Activated gamma-delta T cell treated with Interleukin-2 at 50 U/mL for 16 hours (primary cell): ENCODE data around the gene UNC5C.

Source experiments
- DNase-seq: peaks from one replicate; pipeline ENCODE4 v3.0.0-alpha.2; 2020

UNC5C gene

GRCh38 chr4:95446173-95446572 is 102.6 kb downstream of the UNC5C start:
- no peak for DNase-seq

DNA sequence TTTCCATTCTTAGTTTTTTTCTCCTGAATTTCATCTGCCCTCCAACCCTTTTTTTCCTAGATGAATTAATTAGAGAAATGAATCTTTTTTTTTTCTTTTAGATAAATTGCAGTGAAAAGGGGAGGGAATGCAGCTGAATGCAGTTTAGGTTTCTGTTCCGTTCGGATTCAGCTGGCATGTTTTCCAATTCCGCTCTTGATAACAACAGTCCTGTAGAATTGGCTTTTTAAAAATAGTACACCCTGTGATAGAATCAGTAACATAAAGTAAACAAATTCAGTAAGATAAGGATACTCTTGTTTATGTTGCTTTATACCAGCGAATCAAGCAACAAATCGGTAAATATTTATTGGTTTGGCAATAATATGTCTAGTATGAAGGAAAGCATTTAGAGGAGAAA is 103.5 kb downstream of the UNC5C start:
- DNase-seq: no peak

GRCh38 chr4:95444812-95445211 is 104.0 kb downstream of the UNC5C start:
- DNase-seq: no peak

DNA sequence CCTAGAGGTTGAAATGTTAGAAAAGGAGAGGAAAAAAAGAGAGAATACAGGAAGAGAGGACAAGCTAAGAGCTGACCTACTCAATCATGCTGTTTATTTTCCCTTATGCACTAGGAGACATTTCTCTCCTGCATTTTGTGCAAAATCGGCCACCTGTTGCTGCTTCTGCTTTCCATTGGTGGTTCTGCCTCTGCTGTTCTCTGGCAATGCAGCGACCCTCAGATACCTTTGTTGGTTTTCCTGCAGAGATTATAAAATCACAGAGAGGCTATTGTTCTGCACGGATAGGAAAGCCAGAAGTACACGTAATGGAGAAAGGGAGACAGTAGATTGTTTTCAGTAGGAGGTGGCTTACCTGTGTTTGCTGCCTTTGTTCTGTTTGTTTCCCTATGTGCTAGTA is 108.9 kb downstream of the UNC5C start:
- DNase-seq: no peak

GRCh38 chr4:95439071-95439470 is 109.7 kb downstream of the UNC5C start:
- DNase-seq: no peak

GRCh38 chr4:95432466-95432865 is 116.3 kb downstream of the UNC5C start:
- DNase-seq: no peak

DNA sequence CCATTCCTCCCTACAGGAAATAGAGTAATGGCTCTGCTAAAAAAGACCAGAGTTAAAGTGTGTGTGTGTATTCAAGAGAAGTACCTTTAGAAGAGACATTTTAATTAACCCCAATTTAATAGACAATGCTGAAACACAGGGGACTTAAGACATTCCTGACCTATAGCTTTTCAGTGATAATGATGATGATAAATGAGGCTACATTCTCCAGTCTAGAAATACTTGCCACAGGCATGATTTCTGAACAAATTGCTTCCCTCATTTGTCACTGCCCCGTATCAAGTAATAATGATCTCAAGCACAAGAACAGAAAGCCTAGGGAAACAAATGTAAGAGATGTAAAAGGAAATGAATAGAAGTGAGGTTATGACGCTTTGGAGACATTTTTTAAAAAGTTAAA is 117.1 kb downstream of the UNC5C start:
- DNase-seq: no peak

- no peak for DNase-seq
These were observed 119.4 kb downstream of the UNC5C start for GRCh38 chr4:95429416-95429815.

DNA sequence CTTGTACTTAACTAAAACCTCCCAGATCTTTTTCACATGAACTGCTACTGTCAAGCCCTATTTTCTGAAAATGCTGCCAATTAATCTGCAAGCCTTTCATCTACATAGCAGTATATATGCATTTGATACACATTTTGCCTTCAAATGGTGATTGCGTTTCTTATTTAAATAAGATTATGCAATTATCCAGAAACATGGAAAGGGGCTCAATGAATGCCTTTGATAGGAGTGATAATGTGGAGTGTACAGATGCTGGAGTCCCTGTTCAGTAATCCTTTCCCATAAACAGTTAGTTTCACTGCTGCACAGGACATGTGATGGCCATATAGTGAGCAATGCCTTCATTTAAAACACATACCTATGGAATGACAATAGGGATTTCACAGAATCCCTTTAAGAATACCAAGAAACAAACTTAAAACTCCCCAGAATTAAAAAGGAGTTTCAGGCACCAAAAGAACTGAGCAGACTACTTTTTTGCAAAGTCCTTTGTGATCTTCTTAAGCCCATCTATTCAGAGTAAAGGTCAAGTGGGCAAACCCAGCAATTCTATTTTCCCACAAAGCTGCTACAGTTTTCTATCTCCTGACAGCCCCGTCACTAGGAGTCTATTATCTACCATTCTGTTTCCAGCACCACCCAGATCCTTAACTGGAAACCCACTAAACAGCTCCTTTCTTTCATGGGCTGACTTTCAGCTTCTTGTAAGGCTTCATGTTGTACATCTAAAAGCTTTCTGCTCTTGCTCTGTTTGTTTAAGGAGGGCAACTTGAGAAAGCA is 120.3 kb downstream of the UNC5C start:
- DNase-seq: no peak

DNA sequence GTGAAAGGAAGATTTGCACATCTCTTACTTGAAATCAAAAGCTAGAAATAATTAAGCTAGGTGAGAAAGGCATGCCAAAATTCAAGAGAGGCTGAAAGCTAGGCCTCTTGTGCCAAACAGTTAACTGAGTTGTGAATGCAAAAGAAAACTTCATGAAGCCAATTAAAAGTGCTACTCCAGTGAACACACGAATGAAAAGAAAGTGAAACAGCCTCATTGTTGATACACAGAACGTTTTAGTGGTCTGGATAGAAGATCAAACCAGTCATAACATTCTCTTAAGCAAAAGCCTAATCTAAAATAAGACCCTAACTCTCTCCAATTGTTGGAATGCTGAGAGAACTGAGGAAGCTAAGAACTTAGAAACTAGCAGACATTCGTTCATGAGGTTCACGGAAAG is 122.3 kb downstream of the UNC5C start:
- no peak for DNase-seq

GRCh38 chr4:95422436-95422835 is 126.3 kb downstream of the UNC5C start:
- DNase-seq: no peak

- no peak for DNase-seq
These were observed 126.9 kb downstream of the UNC5C start for GRCh38 chr4:95421869-95422268.

- DNase-seq: no peak
These were observed 131.2 kb downstream of the UNC5C start for GRCh38 chr4:95417531-95417930.

DNA sequence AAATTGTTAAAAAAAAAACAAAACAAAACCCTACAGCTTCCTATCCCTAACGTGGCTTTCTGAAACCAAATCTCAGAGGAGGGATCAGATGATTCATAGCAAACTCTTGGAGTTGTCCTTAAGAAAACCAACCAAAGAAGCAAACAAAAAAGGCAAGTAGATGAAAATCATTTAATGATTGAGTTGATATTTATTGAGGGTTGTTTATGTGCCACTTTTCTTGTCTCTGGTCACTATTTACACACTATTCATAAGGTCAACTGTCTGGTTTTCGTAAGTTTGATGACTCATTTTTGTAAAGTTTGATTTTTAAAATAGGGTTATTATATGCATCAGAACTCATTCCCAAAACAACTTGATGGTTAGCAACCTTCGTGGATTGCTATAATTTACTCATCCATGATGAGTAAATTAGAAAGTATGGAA is 133.4 kb downstream of the UNC5C start:
- DNase-seq: no peak

DNA sequence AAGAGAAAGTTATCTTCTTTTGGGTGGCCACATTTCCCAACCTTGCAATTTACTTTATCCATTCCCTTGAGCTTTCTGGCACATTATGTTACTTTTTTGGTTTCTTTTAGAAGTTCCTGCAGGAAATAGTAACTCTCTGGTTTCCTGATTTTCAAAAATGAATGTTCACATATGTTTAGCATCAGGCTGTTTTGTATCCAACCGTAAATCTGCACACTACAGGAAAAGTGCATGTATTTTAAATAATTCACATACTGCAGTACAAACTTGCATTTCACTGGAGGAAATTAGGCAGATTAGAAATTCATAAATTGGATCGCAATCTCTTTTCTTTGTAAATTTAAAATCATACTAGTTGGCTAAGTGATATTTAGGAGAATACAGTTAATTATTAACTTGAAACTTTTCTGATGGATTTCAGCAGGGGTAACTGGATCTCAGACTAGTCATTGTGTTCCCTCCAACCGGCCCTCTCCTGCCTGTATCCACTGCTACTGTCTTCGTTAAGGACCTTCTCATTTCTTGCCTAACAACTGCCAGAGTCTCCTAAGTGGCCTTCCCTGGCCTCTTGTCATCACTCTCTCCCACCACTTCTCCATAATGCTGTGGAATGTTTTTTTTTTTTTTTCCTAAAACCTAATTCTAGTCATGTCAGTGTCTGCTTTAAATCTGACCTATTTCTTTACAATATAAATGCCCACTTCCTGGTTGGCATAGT is 137.2 kb downstream of the UNC5C start:
- DNase-seq: no peak

- no peak for DNase-seq
These were observed 138.3 kb downstream of the UNC5C start for GRCh38 chr4:95410387-95410977.

GRCh38 chr4:95409750-95410149 is 139.0 kb downstream of the UNC5C start:
- DNase-seq: no peak

- no peak for DNase-seq
These were observed 139.6 kb downstream of the UNC5C start for GRCh38 chr4:95409127-95409526.

DNA sequence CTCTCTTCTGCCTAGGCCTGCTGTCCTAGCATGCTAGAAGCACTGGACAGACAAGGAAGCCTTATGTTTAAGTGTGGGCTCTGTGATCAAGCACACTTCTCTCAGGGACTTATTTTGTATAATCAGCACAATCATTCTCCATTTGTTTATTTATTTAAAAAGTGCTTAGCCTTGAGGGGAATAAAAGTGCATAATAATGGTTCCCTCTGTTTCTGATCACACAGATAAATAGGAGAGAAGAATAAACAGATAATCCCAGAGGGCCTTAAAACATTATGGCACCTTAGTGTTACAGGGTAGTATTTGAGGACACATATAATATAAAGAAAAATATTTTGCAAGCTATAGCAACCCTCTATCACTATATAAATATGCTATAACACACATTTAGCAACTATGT is 146.5 kb downstream of the UNC5C start:
- no peak for DNase-seq

DNA sequence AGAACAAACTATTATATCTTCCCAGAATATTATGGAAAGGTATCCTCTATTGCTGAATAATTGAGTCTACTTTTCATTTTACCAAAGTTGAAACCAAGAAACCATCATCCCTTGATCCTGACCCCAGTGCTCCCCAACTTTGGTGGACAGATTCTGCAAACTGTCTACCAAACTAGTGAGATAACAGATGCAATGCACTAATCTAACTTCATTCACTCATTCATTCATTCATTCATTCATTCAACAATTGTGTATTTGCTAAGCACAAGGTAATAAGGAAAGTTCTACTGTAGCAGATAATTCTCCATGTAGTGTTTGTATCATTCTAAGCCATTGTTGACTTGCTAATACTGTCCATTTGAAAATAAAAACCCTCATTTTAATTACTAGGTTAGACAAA is 150.6 kb downstream of the UNC5C start:
- no peak for DNase-seq

GRCh38 chr4:95394752-95395306 is 153.9 kb downstream of the UNC5C start:
- no peak for DNase-seq

DNA sequence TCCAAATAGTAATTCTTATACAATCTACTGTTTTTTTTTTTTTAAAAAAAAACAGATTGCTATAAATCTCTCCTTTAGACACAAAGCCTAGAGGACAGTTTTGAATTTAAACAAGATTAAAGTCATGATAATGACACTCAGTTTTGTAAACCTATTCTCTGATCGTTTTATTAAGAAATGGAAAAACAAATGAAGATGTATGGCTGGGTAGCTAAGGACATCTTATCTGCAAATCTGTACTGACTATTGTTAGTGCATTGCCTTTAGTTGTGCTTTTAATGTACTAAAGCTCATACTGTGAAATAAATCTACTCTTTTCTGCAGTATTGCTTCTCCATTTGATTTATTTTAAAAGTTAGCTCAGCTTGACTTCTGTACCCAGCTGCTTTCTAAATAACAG is 155.0 kb downstream of the UNC5C start:
- DNase-seq: no peak

- DNase-seq: no peak
These were observed 159.9 kb downstream of the UNC5C start for GRCh38 chr4:95388911-95389310.

- no peak for DNase-seq
These were observed 161.1 kb downstream of the UNC5C start for GRCh38 chr4:95387719-95388118.
